Mucosa of rectum (tissue), 2 donors: Measurements from ENCODE around the gene CCDC71.

Source experiments
- H3K27ac ChIP-seq, 2 donors: one replicate each; pipeline ENCODE4 v1.7.0; 2013; ENCODE audit warnings: inconsistent platforms in 2 of 2, low read depth in 2 of 2, low read length in 2 of 2
- H3K27me3 ChIP-seq, 2 donors: one replicate each; pipeline ENCODE4 v1.7.0; 2013; ENCODE audit warnings: low read length in 2 of 2; ENCODE audit not compliant: control insufficient read depth in 2 of 2, insufficient read depth in 2 of 2
- H3K36me3 ChIP-seq, 2 donors: one replicate each; pipeline ENCODE4 v1.7.0; 2013; ENCODE audit warnings: low read length in 2 of 2; ENCODE audit not compliant: control insufficient read depth in 2 of 2, insufficient read depth in 2 of 2
- H3K4me1 ChIP-seq, 2 donors: one replicate each; pipeline ENCODE4 v1.7.0; 2013; ENCODE audit warnings: low read length in 2 of 2, mild to moderate bottlenecking in 1 of 2; ENCODE audit not compliant: control insufficient read depth in 2 of 2, insufficient read depth in 2 of 2
- H3K4me3 ChIP-seq, 2 donors: one replicate each; pipeline ENCODE4 v1.7.0; 2013; ENCODE audit warnings: low read length in 2 of 2
- H3K9ac ChIP-seq, 2 donors: one replicate each; pipeline ENCODE4 v1.7.0; 2013; ENCODE audit warnings: low read length in 2 of 2, low read depth in 1 of 2, mild to moderate bottlenecking in 1 of 2
- H3K9me3 ChIP-seq, 2 donors: one replicate each; pipeline ENCODE4 v1.7.0; 2013; ENCODE audit warnings: low read length in 2 of 2; ENCODE audit not compliant: control insufficient read depth in 2 of 2
- donor health status: healthy.
- donor health status: Normal muscosa, but diverticular disease.

The CCDC71 gene

DNA sequence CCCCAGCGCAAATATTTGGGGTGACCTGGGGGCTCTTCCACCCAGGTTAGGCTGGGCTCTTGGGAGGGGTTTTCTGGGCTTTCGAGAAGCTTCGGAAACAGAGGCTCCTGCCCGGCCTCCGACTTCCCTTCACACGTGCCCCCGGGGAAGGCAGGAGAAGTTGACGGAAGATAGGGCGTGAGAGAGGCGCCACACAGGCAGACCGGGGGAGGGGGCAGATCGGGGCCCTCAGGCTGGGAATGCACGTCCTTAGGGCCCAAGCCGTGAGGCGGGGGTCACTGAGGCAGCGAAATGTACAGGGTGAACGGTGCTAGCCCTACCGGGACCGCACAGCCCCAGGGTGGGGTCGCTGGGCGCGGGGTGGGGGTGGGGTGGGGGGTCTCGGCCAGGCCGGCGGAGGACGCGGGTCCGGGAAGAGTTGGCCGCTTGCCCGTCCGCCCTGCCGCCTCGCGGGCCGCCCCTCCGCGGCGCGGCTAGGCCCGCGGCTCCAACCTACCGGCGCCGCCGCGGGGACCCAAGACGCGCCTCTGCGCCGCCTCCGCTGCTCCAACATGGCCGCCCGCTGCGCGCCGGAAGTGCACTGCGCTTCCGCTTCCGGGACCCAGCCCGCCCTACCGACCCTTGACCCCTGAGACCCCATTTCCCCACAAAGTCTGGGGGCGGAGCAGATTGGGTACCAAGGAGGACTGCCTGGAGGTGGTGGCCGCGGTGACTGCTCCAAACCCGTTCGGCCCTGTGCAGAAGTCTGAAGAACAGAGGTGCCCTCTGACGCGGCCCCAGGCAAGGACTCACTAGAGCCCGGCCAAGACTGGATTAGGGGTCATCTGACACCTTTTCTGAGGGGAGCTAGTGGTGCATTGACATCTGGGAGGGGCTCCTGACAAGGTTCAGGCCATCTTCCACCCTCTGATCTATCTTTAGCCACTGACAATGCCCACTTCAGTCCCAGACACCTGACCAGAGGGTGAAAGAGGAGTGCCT is at the start of gene CCDC71:
CCDC71 (minus strand) TSS at position 561 of the 981 bp plus-strand sequence. CDS start 2,123 bp downstream, outside the sequence.
- H3K9ac ChIP-seq, result peak within 1 kb of the TSS; percentile 72 to 75
- H3K4me1 ChIP-seq, result peaks cover 12 to 22% of the 10 kb centered on the region in 2 donors
- H3K4me3 ChIP-seq, result peak within 1 kb of the TSS; percentile 81 to 89
- H3K27ac ChIP-seq, result peak within 1 kb of the TSS; percentile 70 to 75
- H3K9me3 ChIP-seq, result no peaks in the 10 kb centered on the region
- peaks cover 14 to 17% of the 10 kb centered on the region in 2 donors for H3K36me3 ChIP-seq
- no peaks in the 10 kb centered on the region for H3K27me3 ChIP-seq

DNA sequence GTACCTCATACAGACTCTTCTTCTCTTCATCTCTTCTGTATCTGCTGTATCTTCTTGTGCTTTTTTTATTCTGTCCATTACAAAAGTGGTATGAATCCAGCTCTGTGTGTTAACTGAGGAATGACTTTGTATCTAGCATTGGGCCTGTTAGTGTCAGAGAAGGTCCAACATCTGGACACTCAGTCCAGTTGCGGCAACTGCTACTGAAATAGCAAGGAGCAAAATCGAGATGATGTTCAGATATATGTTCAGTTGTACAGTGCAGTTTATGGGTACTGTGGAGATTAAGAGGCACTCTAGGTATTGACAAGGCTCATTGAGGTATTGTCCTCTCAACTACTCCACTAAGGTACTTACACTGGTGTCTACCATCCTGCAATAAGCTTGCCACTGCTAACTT is 47.9 kb upstream of the CCDC71 start:
- no peak overlapping the region for H3K27ac ChIP-seq
- H3K27me3 ChIP-seq, result no peaks in the 10 kb centered on the region
- H3K4me3 ChIP-seq, result no peak overlapping the region
- no peaks in the 10 kb centered on the region for H3K9me3 ChIP-seq
- H3K9ac ChIP-seq, result no peak overlapping the region
- H3K36me3 ChIP-seq, result no peaks in the 10 kb centered on the region
- H3K4me1 ChIP-seq, result no peaks in the 10 kb centered on the region

DNA sequence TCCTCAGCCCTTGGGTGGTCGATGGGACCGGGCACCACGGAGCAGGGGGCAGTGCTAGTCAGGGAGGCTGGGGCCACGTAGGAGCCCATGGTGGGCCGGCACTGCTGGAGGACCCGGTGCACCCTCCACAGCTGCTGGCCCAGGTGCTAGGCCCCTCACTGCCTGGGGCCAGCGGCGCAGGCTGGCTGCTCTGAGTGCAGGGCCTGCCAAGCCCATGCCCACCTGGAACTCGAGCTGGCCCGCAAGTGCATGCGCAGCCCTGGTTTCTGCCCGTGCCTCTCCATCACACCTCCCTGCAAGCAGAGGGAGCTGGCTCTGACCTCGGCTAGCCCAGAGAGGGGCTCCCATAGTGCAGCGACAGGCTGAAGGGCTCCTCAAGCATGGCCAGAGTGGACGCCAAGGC is 47.4 kb upstream of the CCDC71 start:
- Histone ChIP-seq H3K36me3 (no peaks in the 10 kb centered on the region), H3K9me3 (no peaks in the 10 kb centered on the region), H3K27ac (no peak overlapping the region), H3K4me1 (no peaks in the 10 kb centered on the region), H3K4me3 (no peak overlapping the region), H3K9ac (no peak overlapping the region), H3K27me3 (no peaks in the 10 kb centered on the region)

DNA sequence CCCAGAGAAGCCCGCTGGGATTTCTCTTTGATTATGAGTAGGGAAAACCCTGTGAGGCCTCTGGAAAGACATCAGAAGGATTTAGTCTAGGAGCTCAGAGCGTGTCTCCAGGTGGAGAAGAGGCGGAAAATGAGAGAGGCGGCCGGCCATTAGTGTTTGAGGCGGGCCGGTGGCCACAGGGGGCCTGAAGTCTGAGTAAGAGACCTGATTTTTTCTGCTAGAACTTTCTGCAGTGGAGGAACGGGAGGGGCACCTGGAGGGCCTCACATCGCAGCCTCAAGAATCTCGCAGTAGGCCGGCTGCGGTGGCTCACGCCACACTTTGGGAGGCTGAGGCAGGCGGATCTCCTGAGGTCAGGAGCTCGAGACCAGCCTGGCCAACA is 33.8 kb upstream of the CCDC71 start:
- peak overlapping the region in 1 of 2 donors; percentile 19 for H3K4me3 ChIP-seq
- H3K9ac ChIP-seq, result no peak overlapping the region
- no peaks in the 10 kb centered on the region for H3K36me3 ChIP-seq
- H3K27ac ChIP-seq, result no peak overlapping the region
- H3K4me1 ChIP-seq, result no peaks in the 10 kb centered on the region
- H3K27me3 ChIP-seq, result no peaks in the 10 kb centered on the region
- H3K9me3 ChIP-seq, result no peaks in the 10 kb centered on the region

DNA sequence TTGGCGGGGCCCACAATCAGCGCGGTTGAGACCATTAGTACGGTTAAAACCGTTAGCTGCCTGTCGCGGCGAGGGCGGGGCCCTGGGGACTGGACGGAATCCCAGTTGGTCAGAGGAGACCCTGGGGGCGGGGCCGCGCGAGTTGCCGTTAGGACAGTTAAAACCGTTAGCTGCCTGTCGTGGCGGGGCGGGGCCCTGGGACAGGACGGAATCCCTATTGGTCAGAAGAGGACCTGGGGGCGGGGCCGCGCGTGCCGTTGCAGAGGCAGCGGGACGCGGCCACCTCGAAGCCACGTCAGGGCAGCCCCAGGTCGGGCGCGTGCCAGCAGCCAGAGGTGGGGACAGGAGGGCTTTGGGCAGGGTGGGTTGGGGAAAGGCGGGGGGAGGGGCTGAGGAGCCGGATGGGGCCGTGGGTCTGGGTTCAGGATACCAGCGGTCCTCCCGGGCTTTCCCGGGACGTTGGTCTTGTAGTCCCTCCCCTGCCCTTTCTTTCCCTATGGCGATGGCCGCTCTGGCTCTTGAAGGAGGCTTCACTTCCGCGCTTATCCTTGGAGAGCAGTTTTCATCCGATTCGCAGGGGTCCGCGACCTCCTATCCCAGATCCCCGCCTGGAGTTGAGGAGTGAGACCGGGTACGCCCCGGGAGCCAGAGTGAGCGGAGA is 33.2 kb upstream of the CCDC71 start:
- no peak overlapping the region for H3K27ac ChIP-seq
- no peaks in the 10 kb centered on the region for H3K27me3 ChIP-seq
- H3K36me3 ChIP-seq, result no peaks in the 10 kb centered on the region
- no peak overlapping the region for H3K9ac ChIP-seq
- H3K9me3 ChIP-seq, result no peaks in the 10 kb centered on the region
- H3K4me1 ChIP-seq, result no peaks in the 10 kb centered on the region
- H3K4me3 ChIP-seq, result peak overlapping the region; percentile 26 to 40

DNA sequence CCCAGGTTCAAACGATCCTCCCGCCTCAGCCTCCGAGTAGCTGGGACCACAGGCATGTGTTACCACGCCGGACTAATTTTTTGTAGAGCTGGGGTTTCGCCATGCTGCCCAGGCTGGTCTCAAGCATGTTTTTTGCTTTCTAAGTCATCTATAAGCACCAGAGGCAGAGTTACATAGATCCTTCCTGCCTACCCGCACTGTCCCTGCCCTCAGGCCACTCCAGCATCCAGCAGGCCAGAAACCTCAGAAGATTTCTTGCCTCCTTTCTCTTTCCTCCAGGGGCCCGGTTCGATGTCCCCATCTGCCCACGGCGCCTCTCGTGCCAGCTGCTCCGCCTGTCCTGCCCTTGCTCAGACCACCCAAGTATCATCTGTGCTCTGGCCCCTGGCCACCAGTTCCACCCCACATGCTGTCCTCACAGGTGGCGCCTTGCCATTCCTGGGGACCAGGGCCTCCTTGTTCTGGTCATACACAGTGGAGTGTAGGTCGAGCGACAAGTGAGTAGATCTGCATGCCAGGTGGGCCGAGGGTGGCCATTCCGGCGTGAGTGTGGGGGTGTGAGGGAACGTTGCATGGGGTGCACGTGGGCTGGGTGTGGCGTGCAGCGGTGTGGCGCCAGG is 32.6 kb upstream of the CCDC71 start:
- H3K9ac ChIP-seq, result no peak overlapping the region
- no peaks in the 10 kb centered on the region for H3K9me3 ChIP-seq
- H3K4me1 ChIP-seq, result no peaks in the 10 kb centered on the region
- H3K27me3 ChIP-seq, result no peaks in the 10 kb centered on the region
- H3K4me3 ChIP-seq, result peak overlapping the region in 1 of 2 donors; percentile 40
- no peak overlapping the region for H3K27ac ChIP-seq
- H3K36me3 ChIP-seq, result no peaks in the 10 kb centered on the region

DNA sequence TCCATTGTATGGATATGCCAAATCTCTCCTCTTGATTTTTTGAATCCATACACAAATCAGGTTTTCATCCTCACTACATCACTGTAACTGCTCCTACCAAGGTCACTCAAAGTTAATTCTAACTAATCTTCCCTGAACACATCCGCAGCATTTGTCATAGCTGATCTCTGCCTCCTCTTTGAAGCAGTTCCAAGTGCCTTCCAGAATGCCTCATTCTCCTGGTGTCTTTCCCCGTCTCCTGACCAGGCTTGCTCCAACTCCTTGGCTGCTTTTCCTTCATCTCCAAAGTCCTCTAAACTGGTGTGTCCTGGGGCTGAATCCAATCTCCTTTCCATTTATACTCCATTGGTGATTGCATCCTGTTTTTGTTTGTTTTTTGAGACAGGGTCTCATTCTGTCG is 32.0 kb upstream of the CCDC71 start:
- H3K9ac ChIP-seq, result no peak overlapping the region
- H3K4me3 ChIP-seq, result no peak overlapping the region
- H3K36me3 ChIP-seq, result no peaks in the 10 kb centered on the region
- no peak overlapping the region for H3K27ac ChIP-seq
- no peaks in the 10 kb centered on the region for H3K27me3 ChIP-seq
- no peaks in the 10 kb centered on the region for H3K9me3 ChIP-seq
- H3K4me1 ChIP-seq, result no peaks in the 10 kb centered on the region

DNA sequence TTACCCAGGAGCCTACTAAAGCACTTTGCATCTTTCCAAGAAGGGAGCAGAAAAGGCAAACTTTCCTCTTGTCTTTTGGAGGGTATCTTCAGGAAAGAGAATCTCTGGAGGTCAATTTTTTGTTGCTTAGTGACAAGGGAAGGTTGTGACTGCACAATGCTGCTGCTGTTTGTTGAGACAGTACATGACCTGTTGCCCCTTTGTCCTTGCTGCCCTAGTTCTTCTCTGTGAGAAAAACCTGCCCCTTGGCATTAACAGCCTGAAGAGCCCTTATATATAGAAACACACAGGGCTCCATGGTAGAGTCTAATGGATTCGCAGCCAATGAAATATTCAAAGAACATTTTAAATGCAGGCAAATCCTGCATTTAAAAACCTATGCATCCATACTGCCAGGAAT is 25.6 kb upstream of the CCDC71 start:
- H3K4me3 ChIP-seq, result no peak overlapping the region
- H3K36me3 ChIP-seq, result no peaks in the 10 kb centered on the region
- no peaks in the 10 kb centered on the region for H3K9me3 ChIP-seq
- no peak overlapping the region for H3K9ac ChIP-seq
- no peak overlapping the region for H3K27ac ChIP-seq
- no peaks in the 10 kb centered on the region for H3K27me3 ChIP-seq
- H3K4me1 ChIP-seq, result no peaks in the 10 kb centered on the region

DNA sequence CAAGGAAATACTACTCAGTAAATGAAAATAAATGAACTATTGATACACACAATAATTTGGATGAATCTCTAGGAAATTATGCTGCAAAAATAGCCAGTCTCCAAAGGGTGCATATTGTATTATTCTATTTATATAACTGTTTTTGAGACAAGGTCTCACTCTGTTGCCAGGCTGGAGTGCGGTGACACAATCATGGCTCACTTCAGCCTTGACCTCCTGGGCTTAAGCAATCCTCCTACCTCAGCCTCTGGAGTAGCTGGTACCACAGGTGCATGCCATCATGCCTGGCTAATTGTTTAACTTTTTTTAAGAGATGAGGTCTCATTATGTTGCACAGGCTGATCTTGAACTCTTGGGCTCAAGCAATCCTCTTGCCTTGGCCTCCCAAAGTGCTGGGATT is 17.7 kb upstream of the CCDC71 start:
- Histone ChIP-seq H3K4me3 (no peak overlapping the region), H3K27ac (no peak overlapping the region), H3K4me1 (no peaks in the 10 kb centered on the region), H3K9ac (no peak overlapping the region), H3K9me3 (no peaks in the 10 kb centered on the region), H3K36me3 (no peaks in the 10 kb centered on the region), H3K27me3 (peaks cover 0 to 2% of the 10 kb centered on the region in 2 donors)

DNA sequence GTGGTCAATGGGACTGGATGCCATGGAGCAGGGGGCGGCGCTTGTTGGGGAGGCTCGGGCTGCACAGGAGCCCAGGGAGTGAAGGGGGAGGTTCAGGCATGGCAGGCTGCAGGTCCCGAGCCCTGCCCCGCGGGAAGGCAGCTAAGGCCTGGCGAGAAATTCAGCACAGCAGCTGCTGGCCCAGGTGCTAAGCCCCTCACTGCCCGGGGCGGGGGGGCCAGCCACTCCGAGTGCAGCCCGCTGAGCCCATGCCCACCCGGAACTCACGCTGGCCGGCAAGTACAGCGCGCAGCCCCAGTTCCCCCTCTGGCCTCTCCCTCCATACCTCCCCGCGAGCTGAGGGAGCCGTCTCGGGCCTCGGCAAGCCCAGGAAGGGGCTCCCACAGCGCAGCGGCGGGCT is 16.6 kb upstream of the CCDC71 start:
- Histone ChIP-seq H3K27ac (no peak overlapping the region), H3K4me1 (no peaks in the 10 kb centered on the region), H3K4me3 (no peak overlapping the region), H3K9me3 (no peaks in the 10 kb centered on the region), H3K36me3 (no peaks in the 10 kb centered on the region), H3K27me3 (peaks cover 0 to 2% of the 10 kb centered on the region in 2 donors), H3K9ac (no peak overlapping the region)
